Measurements from ENCODE around the gene MELTF. TPM values are rescaled to one million over a fixed set of nuclear protein-coding genes. Genes with fewer than 3 reads are reported as not detected.

MELTF gene
- total RNA-seq, 1 donor from 2014 or later = 2.9 TPM

GRCh38 chr3:197003461-197004385 lies 25.9 kb downstream of the MELTF start:
- Mint-ChIP-seq H3K27ac (ENCODE audit: unreplicated experiment) (no peak overlapping the region), H3K36me3 (ENCODE audit: low read depth, unreplicated experiment) (peaks cover 8% of the 10 kb centered on the region)
- no peak for TF ChIP-seq CTCF (IDR thresholded peaks at IDR 0.05; ENCODE audit: unreplicated experiment)

DNA sequence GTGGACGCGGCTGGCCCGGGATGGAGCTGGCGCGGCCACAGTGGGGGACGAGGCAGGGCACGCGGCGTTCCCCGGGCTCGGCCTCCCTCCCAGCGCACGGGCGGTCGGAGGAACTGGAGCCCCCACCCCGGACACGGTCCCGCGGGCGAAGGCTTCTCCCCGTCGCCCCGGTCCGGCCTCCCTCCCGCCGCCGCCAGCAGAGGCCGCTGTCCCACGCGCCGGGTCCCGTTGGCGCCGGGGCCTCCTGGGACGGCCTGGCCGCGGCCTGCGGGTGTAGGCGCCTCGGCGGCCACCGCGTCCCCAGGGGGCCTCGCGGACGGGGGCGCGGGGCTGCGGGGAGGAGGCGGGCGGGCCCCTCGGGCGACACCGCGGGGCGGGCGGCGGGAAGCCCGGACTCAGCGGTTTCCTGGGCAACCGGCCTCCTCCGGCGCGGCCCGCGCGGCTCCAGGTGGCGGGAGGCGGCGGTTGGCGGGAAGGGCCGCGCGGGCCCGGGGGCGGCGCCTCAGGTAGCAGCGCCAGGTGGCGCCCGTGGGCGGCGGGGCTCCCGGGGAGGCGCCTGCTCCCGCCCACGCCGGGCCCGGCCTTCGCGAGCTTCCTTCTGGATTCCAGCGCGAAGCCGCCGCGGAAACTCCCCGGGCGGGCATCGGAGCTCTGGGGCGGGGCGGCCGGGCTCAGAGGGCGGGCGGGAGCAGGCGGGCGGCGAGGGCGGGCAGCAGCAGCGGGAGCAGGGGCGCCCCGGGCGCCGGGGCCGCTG lies 26.7 kb downstream of the MELTF start:
- H3K27ac Mint-ChIP-seq (ENCODE audit: unreplicated experiment) = no peak overlapping the region
- H3K36me3 Mint-ChIP-seq (ENCODE audit: low read depth, unreplicated experiment) = peaks cover 8% of the 10 kb centered on the region
- H3K4me1 Mint-ChIP-seq (ENCODE audit: unreplicated experiment) = peaks cover 5% of the 10 kb centered on the region
- no peaks in the 10 kb centered on the region for H3K9me3 Mint-ChIP-seq (ENCODE audit: unreplicated experiment)
- H3K27me3 Mint-ChIP-seq (ENCODE audit: unreplicated experiment) = peaks cover 16% of the 10 kb centered on the region
- H3K4me3 Mint-ChIP-seq (ENCODE audit: unreplicated experiment) = no peak overlapping the region
- TF ChIP-seq CTCF (IDR thresholded peaks at IDR 0.05; ENCODE audit: unreplicated experiment) = no peak
- peak; percentile 82 for DNase-seq (ENCODE audit: low spot score)

More at GRCh38 chr3:197003461-197004385, 25.9 kb downstream of the MELTF start:
- no peak for DNase-seq (ENCODE audit: low spot score)
- H3K9me3 Mint-ChIP-seq (ENCODE audit: unreplicated experiment) = no peaks in the 10 kb centered on the region
- H3K4me1 Mint-ChIP-seq (ENCODE audit: unreplicated experiment) = peaks cover 5% of the 10 kb centered on the region
- peak overlapping the region; percentile 85 for H3K4me3 Mint-ChIP-seq (ENCODE audit: unreplicated experiment)
- H3K27me3 Mint-ChIP-seq (ENCODE audit: unreplicated experiment) = peaks cover 14% of the 10 kb centered on the region

GRCh38 chr3:197001972-197002700 lies 27.5 kb downstream of the MELTF start:
- Mint-ChIP-seq H3K4me3 (ENCODE audit: unreplicated experiment) (peak overlapping the region; percentile 87), H3K36me3 (ENCODE audit: low read depth, unreplicated experiment) (peaks cover 8% of the 10 kb centered on the region), H3K27ac (ENCODE audit: unreplicated experiment) (peak overlapping the region; percentile 81), H3K4me1 (ENCODE audit: unreplicated experiment) (peaks cover 5% of the 10 kb centered on the region), H3K9me3 (ENCODE audit: unreplicated experiment) (no peaks in the 10 kb centered on the region), H3K27me3 (ENCODE audit: unreplicated experiment) (peaks cover 16% of the 10 kb centered on the region)
- TF ChIP-seq CTCF (IDR thresholded peaks at IDR 0.05; ENCODE audit: unreplicated experiment) = no peak
- no peak for DNase-seq (ENCODE audit: low spot score)

DNA sequence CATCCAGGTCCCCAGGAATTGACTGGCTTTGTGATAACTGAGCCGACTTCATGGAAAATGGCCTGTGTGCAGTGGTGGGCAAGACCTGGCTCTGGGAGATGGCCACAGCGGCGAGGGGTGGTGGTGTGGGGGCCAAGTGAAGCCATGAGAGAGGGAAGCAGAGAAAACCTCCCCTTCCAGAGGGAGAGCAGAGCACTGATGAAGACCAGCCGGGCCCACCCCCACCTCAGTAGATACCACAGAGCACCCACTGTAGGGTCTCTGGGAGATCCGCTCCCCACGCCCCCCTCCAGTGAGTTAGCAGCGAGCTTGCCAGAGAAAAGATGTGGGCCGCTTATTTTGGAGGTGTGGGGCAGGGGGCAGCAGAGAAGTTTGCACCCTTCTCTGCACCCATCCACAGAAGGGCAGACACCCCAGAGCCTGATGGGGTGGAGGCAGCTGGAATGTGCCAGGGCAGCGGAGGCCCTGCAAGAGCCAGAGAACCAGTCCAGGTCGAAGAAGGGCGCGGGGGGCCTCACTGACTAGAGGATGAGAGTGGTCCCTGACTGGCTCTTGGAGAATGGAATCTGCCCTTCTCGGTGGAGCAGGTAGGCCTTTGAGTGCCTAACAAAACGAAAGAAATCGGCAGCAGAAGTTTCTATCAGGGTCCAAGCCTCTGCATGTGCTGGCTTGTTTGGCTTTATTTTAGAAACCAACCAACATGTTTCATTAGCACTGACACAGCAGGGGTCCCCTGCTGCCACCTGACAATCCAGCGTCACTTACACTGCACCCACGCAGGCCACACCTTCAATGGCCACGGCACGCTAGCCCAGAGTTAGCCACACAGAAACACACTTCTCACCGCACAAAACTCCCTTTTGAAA lies 28.3 kb downstream of the MELTF start:
- Mint-ChIP-seq H3K4me1 (ENCODE audit: unreplicated experiment) (peaks cover 5% of the 10 kb centered on the region), H3K36me3 (ENCODE audit: low read depth, unreplicated experiment) (peaks cover 8% of the 10 kb centered on the region), H3K27ac (ENCODE audit: unreplicated experiment) (peak overlapping the region; percentile 81)

More for the DNA sequence above, 28.3 kb downstream of the MELTF start:
- no peak for TF ChIP-seq CTCF (IDR thresholded peaks at IDR 0.05; ENCODE audit: unreplicated experiment)
- peaks cover 16% of the 10 kb centered on the region for H3K27me3 Mint-ChIP-seq (ENCODE audit: unreplicated experiment)
- H3K4me3 Mint-ChIP-seq (ENCODE audit: unreplicated experiment) = peak overlapping the region; percentile 87
- DNase-seq (ENCODE audit: low spot score) = no peak
- H3K9me3 Mint-ChIP-seq (ENCODE audit: unreplicated experiment) = no peaks in the 10 kb centered on the region
